Dendritic cell treated with granulocyte-macrophage colony-stimulating factor and Interleukin-4, amounts not matched to agents 40 ng/mL and 50 ng/mL, for 4 days (primary cell): ENCODE measurements around the gene PBRM1.
A peak's percentile ranks its signal among the peaks of the same experiment; 100 is the strongest.

ENCODE experiments used
- H3K27ac Mint-ChIP-seq: one replicate; pipeline ENCODE4 v1.8.0; 2022; ENCODE audit warnings: mild to moderate bottlenecking, mixed read lengths
- H3K27me3 Mint-ChIP-seq: one replicate; pipeline ENCODE4 v1.8.0; 2022; ENCODE audit warnings: mild to moderate bottlenecking, mixed read lengths
- H3K36me3 Mint-ChIP-seq: one replicate; pipeline ENCODE4 v1.8.0; 2022; ENCODE audit warnings: low read depth, mixed read lengths
- H3K4me1 Mint-ChIP-seq: one replicate; pipeline ENCODE4 v1.8.0; 2022; ENCODE audit warnings: low read depth, mixed read lengths
- H3K4me3 Mint-ChIP-seq: one replicate; pipeline ENCODE4 v1.8.0; 2022; ENCODE audit warnings: mild to moderate bottlenecking, moderate library complexity, mixed read lengths
- H3K9me3 Mint-ChIP-seq: one replicate; pipeline ENCODE4 v1.8.0; 2022; ENCODE audit warnings: mixed read lengths
- intact Hi-C: fragments of 100-400 bp; cut with micrococcal nuclease; formaldehyde crosslinking; loops from one replicate; pipeline ENCODE4 v1.15.0; 2022

The PBRM1 gene

GRCh38 chr3:52507359-52507758 is 178.4 kb downstream of the PBRM1 start:
- Mint-ChIP-seq H3K27ac (no peak overlapping the region), H3K27me3 (no peaks in the 10 kb centered on the region), H3K4me3 (no peak overlapping the region), H3K4me1 (peaks cover 46% of the 10 kb centered on the region), H3K36me3 (peaks cover 100% of the 10 kb centered on the region), H3K9me3 (no peaks in the 10 kb centered on the region)
- intact Hi-C loops, result no loop called here

- peak overlapping the region; percentile 3 for H3K27ac Mint-ChIP-seq
- H3K4me1 Mint-ChIP-seq, result peaks cover 44% of the 10 kb centered on the region
- intact Hi-C loops, result no loop called here
- no peaks in the 10 kb centered on the region for H3K27me3 Mint-ChIP-seq
- H3K4me3 Mint-ChIP-seq, result no peak overlapping the region
- peaks cover 100% of the 10 kb centered on the region for H3K36me3 Mint-ChIP-seq
- no peaks in the 10 kb centered on the region for H3K9me3 Mint-ChIP-seq
Measured at GRCh38 chr3:52506266-52506966, 179.3 kb downstream of the PBRM1 start.

- intact Hi-C loops, result no loop called here
- H3K27me3 Mint-ChIP-seq, result no peaks in the 10 kb centered on the region
- H3K36me3 Mint-ChIP-seq, result peaks cover 100% of the 10 kb centered on the region
- no peak overlapping the region for H3K27ac Mint-ChIP-seq
- H3K4me3 Mint-ChIP-seq, result no peak overlapping the region
- H3K4me1 Mint-ChIP-seq, result peaks cover 54% of the 10 kb centered on the region
- no peaks in the 10 kb centered on the region for H3K9me3 Mint-ChIP-seq
Measured at GRCh38 chr3:52504977-52505376, 180.7 kb downstream of the PBRM1 start.

- Mint-ChIP-seq H3K4me3 (no peak overlapping the region), H3K9me3 (no peaks in the 10 kb centered on the region), H3K4me1 (peaks cover 52% of the 10 kb centered on the region), H3K27me3 (no peaks in the 10 kb centered on the region), H3K27ac (no peak overlapping the region), H3K36me3 (peaks cover 100% of the 10 kb centered on the region)
- intact Hi-C loops, result no loop called here
Measured at GRCh38 chr3:52503788-52504424, 181.8 kb downstream of the PBRM1 start.

DNA sequence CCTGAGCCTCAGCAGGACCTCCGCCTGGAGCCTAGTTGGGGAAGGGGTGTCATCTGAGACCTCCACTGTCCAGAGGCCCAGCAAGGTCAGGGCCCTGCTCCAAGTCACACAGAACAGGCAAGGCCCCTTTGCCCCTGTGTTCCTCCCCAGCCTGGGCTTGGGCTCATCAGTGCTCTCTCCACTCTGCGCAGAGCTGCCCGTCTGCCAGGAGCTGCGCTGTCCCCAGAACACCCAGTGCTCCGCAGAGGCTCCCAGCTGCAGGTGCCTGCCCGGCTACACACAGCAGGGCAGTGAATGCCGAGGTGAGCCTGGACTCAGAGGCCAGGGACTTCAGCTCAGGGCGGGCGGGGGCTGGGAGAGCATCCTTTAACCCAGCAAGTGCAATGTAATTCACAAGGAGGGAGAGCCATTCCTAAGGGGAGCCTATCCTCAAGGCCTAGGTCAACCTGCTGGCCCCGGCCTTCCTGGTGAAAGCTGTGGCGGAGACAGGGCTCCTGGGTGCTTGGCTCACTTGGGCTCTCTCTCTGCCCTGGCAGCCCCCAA is 182.8 kb downstream of the PBRM1 start:
- no peak overlapping the region for H3K27ac Mint-ChIP-seq
- H3K4me1 Mint-ChIP-seq, result peaks cover 62% of the 10 kb centered on the region

DNA sequence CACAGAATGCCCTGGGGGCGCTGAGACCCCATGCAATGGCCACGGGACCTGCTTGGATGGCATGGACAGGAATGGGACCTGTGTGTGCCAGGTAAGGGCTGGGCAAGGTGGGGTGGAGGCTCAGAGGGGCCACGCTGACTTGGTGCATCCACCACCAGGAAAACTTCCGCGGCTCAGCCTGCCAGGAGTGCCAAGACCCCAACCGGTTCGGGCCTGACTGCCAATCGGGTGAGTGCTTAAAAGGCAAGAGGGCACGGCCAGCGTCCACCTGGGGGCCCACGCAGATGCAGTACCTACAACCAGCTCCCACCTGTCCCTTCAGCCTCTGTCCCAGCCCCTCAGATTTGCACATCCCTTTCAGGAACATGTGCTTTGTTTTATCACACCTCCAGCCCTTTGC is 183.7 kb downstream of the PBRM1 start:
- Mint-ChIP-seq H3K36me3 (peaks cover 98% of the 10 kb centered on the region), H3K4me3 (no peak overlapping the region), H3K27ac (peak overlapping the region; percentile 10), H3K27me3 (no peaks in the 10 kb centered on the region), H3K9me3 (no peaks in the 10 kb centered on the region), H3K4me1 (peaks cover 65% of the 10 kb centered on the region)
- intact Hi-C loops, result no loop called here

More for the DNA sequence above, 182.8 kb downstream of the PBRM1 start:
- no peak overlapping the region for H3K4me3 Mint-ChIP-seq
- intact Hi-C loops, result no loop called here
- no peaks in the 10 kb centered on the region for H3K9me3 Mint-ChIP-seq
- H3K27me3 Mint-ChIP-seq, result no peaks in the 10 kb centered on the region
- peaks cover 98% of the 10 kb centered on the region for H3K36me3 Mint-ChIP-seq

- H3K4me1 Mint-ChIP-seq, result peaks cover 68% of the 10 kb centered on the region
- peak overlapping the region; percentile 78 for H3K27ac Mint-ChIP-seq
- H3K36me3 Mint-ChIP-seq, result peaks cover 98% of the 10 kb centered on the region
- H3K27me3 Mint-ChIP-seq, result no peaks in the 10 kb centered on the region
- H3K9me3 Mint-ChIP-seq, result no peaks in the 10 kb centered on the region
- intact Hi-C loops, result no loop called here
- H3K4me3 Mint-ChIP-seq, result no peak overlapping the region
Measured at GRCh38 chr3:52501046-52501445, 184.7 kb downstream of the PBRM1 start.

DNA sequence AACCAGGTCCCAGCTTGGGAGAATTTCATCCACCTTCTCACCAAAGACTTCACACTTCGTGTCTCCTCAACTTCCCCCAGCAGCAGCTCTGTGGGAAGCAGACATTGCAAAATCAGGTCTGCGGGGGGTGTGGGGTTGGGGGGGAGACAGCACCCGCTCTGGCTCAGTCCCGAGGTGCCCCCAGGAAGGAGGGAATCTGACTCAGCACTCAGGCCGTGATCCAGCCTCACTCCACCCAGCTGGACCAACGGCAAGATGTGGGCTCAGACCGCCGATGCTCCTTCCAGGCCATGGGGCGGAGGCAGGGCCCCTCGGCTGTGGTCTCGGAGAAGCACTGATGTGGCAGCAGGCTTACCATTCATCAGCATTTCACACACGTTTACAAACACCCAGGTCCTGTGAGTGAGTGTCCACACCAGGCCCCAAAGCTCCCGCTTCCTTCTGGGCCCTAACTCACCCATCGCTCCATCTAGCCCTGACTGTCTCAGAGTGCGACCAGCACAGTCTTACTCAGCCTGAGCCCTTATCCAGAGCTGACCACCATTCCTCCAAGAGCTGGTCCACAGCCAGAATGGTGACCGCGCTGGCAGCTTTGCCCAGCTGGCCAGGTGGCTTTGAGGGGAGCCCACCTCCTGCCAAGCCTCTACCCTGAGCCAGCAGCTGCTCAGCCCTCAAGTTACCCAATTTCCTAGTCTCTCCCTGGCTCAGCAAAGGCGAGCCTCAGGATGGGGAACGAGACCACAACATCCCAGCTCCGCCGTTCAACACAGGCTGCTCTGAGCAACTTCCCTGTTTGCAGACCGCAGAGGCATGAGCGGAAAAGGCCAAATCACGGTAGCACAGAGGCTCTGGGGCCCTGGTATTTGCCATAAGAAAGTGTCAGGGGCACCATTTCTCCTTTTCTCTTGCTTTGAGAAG is 187.3 kb downstream of the PBRM1 start:
- H3K4me1 Mint-ChIP-seq, result peaks cover 84% of the 10 kb centered on the region
- peak overlapping the region; percentile 97 for H3K27ac Mint-ChIP-seq
- no peaks in the 10 kb centered on the region for H3K9me3 Mint-ChIP-seq
- peaks cover 90% of the 10 kb centered on the region for H3K36me3 Mint-ChIP-seq
- no peaks in the 10 kb centered on the region for H3K27me3 Mint-ChIP-seq
- intact Hi-C loops, result loop anchor here (1.0 to 2.0 kb wide), 2 partner anchors 26 to 38 kb away; partner anchors contain the start of gene UQCC5
- peak overlapping the region; percentile 88 for H3K4me3 Mint-ChIP-seq

DNA sequence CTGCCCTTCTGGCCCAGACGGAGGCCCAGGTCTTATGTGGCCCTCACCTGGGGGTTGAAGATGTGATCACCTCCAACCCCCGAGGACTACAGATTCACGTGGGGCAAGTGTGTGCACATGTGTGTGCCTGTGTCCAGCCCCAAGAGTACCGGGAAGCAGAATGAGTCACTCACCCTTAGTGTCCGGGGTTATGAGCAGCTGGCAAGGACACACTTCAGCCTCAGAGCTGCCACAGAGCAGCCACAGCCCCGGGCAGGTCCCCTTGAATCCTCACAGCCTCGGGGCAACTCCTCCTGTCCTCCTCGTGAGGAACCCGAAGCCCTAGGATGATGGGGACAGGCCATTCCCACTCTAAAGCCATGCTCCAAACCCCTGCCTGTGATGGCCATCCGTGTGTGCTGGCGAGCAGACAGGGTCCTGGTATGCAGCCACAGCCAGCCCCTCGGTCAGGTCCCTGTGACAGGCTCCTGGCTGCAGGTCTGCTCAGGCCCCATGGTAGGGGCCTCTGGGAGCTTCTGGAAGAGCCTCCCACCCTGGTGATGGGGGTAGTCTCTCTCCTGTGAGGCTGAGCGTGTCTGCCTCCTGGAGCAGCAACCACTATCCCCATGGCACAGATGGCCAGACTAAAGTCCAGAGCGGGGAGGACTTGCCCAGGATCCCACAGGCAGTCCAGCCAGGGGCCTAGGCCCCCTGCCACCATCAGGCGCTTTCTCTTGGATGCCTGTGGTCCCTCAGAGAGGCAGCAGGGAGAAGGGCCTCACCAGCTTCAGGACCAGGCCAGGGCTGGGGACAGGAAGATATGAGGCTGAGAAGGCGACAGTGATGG is 189.7 kb downstream of the PBRM1 start:
- H3K4me1 Mint-ChIP-seq, result peaks cover 90% of the 10 kb centered on the region
- peak overlapping the region; percentile 97 for H3K27ac Mint-ChIP-seq
- no peaks in the 10 kb centered on the region for H3K9me3 Mint-ChIP-seq
- no peaks in the 10 kb centered on the region for H3K27me3 Mint-ChIP-seq
- peaks cover 90% of the 10 kb centered on the region for H3K36me3 Mint-ChIP-seq
- intact Hi-C loops, result no loop called here
- H3K4me3 Mint-ChIP-seq, result peak overlapping the region; percentile 88
